BJ (cell line): ENCODE results near the gene MMP24. TPM values are rescaled to one million over a fixed set of nuclear protein-coding genes. Genes with fewer than 3 reads are reported as not detected.
"Not testable (repeated sequence)": the region's sequence is repeated elsewhere in the genome, so short reads cannot be mapped to it uniquely, and the experiment has no call there.

ENCODE experiments used
- CTCF ChIA-PET: fragments of 350-600 bp; formaldehyde crosslinking; extraction: SDS; loops from one replicate; lab custom pipeline; 2021; ENCODE audit warnings: antibody characterized with exemption, inconsistent platforms; lab: Yijun Ruan, JAX
- POLR2A ChIA-PET: fragments of 300-600 bp; sonication (Branson Sonifier 250); formaldehyde crosslinking; extraction: SDS; loops from one replicate; lab custom pipeline; 2021; ENCODE audit warnings: antibody characterized with exemption; lab: Charles Lee
- DNase-seq: peaks from one replicate; pipeline ENCODE4 v3.0.0-alpha.2; 2011; ENCODE audit warnings: low read depth
- H3K27me3 ChIP-seq: 2 replicates; pipeline ENCODE4 v1.6.0; 2011; ENCODE audit warnings: low read length; ENCODE audit not compliant: control insufficient read depth, insufficient read depth
- H3K36me3 ChIP-seq: 2 replicates; pipeline ENCODE4 v1.5.1; 2011; ENCODE audit warnings: low read length; ENCODE audit not compliant: control insufficient read depth, insufficient read depth
- H3K4me3 ChIP-seq: 2 replicates; pipeline ENCODE4 v1.5.1; 2011; ENCODE audit warnings: low read depth, mild to moderate bottlenecking, control low read depth, low read length
- polyA plus RNA-seq: library from polyadenylated mRNA; depleted of rRNA; stranded (reverse); fragments of >200 nt; gene quantifications from 2 replicates; pipeline ENCODE4 v1.2.3, GENCODE V29; 2011
- TF ChIP-seq, protein P1 (sequence below): IDR thresholded peaks from 2 replicates; pipeline ENCODE4 v1.5.1; 2011; ENCODE audit warnings: low read depth, mild to moderate bottlenecking, control low read depth, inconsistent platforms, low read length, moderate library complexity; ENCODE audit not compliant: insufficient read depth

Gene MMP24
- polyA plus RNA-seq, 1 experiment = 2.3 TPM

DNA sequence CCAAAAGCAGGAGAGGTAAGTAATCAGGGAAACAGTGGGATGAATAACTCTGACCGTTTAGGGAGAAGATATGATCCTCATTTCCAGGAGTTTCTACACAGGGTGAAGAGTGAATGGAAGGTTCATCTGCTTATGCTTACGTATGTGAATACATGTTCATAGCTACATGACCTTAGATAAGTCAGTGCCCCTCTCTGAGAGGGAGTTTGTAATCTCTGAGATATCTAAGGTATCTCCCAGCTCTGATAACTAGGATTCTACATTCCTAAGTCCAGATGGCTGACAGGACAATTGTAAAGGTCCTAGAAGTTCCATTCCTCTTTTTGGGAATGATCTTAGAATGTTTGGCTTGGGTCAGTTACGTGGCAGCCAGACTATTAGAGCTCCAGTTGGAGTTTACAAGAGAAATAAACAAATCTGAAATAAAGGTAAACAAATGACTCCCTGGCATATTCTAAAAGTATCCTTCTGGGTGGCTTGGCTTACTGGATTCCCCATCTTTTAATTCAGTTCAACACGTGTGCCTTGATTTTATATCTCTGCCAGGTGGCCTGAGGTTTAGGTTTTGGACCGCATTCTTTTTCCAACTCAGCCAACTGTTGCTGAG is 38.8 kb upstream of the MMP24 start:
- ChIA-PET POLR2A (no interaction called here), CTCF (interaction anchor here (0.6 to 1.0 kb wide), 2 partner anchors 21 to 74 kb away, joined by 3 to 4 read pairs; no protein-coding TSS in a partner anchor)
- H3K36me3 ChIP-seq = no peaks in the 10 kb centered on the region
- TF ChIP-seq, protein P1, sequence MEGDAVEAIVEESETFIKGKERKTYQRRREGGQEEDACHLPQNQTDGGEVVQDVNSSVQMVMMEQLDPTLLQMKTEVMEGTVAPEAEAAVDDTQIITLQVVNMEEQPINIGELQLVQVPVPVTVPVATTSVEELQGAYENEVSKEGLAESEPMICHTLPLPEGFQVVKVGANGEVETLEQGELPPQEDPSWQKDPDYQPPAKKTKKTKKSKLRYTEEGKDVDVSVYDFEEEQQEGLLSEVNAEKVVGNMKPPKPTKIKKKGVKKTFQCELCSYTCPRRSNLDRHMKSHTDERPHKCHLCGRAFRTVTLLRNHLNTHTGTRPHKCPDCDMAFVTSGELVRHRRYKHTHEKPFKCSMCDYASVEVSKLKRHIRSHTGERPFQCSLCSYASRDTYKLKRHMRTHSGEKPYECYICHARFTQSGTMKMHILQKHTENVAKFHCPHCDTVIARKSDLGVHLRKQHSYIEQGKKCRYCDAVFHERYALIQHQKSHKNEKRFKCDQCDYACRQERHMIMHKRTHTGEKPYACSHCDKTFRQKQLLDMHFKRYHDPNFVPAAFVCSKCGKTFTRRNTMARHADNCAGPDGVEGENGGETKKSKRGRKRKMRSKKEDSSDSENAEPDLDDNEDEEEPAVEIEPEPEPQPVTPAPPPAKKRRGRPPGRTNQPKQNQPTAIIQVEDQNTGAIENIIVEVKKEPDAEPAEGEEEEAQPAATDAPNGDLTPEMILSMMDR = no peak
- DNase-seq = no peak
- H3K4me3 ChIP-seq = no peak overlapping the region
- H3K27me3 ChIP-seq = no peaks in the 10 kb centered on the region

DNA sequence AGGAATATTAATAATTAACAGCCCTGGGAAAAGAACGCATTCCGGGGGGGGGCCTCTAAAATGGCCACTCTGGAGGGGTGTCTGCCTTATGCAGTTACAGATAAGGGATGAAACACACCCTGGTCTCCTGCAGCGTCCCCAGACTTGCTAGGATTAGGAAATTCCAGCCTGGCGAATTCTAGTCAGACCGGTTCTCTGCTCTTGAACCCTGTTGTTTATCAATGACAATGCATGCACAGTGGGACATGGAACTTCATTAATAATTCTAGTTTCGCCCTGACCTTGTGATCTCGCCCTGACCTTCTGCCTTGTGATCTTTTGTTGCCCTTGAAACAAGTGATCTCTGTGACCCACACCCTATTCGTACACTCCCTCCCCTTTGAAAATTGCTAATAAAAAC is 37.3 kb upstream of the MMP24 start:
- H3K36me3 ChIP-seq, H3K27me3 ChIP-seq, DNase-seq, H3K4me3 ChIP-seq, POLR2A ChIA-PET: not testable (repeated sequence)
- CTCF ChIA-PET = interaction anchor here (0.9 kb wide), 1 partner anchor 94 kb away, joined by 3 read pairs; no protein-coding TSS in a partner anchor

DNA sequence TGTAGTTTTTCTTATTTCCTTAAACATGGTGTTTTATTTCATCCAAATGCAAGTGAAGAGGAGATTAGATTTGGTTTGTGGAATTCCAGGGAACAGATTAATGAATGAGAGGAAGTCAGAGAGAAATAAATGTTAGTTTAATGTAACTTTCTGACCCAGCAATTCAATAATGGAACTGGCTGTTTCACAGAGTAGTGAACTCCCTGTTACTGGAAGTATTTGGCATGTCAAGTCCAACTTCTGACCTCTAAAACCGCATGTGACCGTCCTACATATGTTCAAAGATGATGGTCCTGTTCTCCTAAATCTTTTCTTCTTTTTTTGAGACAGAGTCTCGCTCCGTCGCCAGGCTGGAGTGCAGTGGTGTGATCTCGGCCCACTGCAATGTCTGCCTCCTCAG is 35.9 kb upstream of the MMP24 start:
- Histone ChIP-seq H3K27me3 (no peaks in the 10 kb centered on the region), H3K36me3 (no peaks in the 10 kb centered on the region), H3K4me3 (no peak overlapping the region)
- POLR2A ChIA-PET = no interaction called here
- CTCF ChIA-PET = no interaction called here
- no peak for DNase-seq
- TF ChIP-seq, protein P1 = no peak

DNA sequence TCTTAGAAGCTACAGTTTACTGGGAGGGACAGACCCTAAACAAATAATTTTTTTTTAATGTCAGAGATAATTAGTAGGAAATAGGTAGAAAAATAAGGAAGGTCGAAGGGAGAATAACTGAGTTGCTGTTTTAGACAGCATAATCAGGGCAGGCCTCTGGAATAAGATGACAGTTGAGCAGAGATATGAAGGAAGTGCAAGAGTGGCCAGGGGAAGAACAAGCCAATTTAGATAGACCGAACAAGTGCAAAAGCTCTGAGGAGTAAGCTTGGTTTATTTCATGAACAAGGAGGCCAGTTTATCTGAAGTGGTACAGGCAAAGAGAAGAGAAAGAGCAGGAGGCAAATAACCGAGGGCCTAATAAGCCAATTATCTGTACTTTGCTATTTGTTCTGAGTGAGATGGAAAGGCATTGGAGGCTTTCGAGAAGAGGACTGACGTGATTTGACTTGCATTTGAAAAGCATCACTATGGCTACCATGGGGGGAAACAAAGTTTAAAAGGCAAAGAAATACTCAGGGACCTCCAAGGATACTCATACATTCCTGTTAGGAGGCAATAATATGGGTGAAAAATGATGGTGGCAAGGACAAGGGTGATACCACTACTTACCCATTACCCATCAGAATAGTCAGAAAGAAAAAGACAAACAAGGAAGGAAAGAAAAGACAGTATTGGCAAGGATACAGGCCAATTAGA is 34.9 kb upstream of the MMP24 start:
- DNase-seq = no peak
- H3K27me3 ChIP-seq = no peaks in the 10 kb centered on the region
- ChIA-PET POLR2A (no interaction called here), CTCF (no interaction called here)
- TF ChIP-seq, protein P1 = no peak
- no peak overlapping the region for H3K4me3 ChIP-seq
- no peaks in the 10 kb centered on the region for H3K36me3 ChIP-seq

DNA sequence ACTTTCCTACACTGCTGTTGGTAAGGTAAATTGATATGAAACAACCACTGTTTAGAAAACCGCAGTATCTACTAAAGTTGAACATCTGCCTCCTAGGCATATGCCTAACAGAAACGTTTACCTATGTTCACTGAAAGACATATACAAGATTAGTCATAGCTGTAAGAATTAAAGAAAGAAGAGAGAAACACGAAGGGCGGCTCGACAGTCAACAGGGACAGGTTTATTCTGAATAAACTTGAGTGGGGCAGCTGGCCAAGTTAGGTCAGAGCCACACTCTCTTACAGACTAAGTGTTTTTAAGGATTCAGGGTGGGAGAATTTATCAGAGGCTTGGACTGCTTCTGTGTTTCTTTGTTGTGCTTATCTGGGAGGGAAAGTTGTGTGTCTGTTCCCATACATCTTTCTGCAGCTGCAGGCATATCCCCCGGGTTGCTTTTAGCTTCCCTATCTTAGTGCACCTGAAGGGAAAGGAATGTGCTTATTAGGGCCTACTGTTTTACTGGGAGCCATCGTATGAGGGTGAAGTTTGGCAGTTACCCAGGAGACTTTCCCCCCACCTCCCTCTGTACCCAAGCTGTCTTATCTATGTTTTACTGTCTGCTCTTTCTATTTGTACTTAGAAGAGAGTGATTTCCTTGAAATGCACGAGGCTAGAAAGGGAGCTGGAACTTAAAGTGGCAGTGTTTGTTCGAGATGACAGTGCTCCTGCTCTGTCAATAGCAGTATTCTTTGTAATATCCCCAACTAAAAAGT is 34.2 kb upstream of the MMP24 start:
- TF ChIP-seq, protein P1 = no peak
- ChIA-PET CTCF (no interaction called here), POLR2A (no interaction called here)
- Histone ChIP-seq H3K36me3 (no peaks in the 10 kb centered on the region), H3K4me3 (no peak overlapping the region), H3K27me3 (no peaks in the 10 kb centered on the region)
- no peak for DNase-seq

DNA sequence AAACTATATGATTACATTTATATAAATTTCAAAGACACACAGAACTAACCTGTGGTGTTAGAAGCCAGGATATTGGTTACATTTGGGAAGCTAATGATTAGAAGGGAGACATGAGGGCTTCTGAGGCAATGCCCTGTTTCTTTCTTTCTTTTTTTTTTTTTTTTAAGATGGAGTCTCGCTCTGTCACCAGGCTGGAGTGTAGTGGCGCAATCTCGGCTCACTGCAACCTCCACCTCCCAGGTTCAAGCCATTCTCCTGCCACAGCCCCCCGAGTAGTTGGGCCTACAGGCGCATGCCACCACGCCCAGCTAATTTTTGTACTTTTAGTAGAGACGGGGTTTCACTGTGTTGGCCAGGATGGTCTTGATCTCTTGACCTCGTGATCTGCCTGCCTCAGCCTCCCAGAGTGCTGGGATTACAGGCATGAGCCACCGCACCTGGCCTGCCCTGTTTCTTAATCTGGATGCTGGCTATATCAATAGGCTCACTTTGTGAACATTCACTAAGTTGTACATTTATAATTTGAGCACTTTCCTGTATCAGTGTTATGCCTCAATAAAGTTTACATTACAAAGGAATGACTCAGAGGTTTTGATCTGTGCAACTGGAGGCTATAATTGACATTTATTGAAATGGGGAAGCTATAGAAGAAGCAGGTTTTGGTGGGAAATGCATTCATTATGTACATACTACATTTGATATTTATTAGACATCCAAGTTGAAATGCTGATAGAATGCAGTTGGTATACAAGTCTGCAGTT is 33.3 kb upstream of the MMP24 start:
- DNase-seq, H3K27me3 ChIP-seq, H3K36me3 ChIP-seq, H3K4me3 ChIP-seq, POLR2A ChIA-PET: not testable (repeated sequence)
- CTCF ChIA-PET = interaction anchor here (0.7 to 1.7 kb wide), 5 partner anchors 16 to 344 kb away, joined by 3 to 5 read pairs (median 4); partner anchors contain the start of gene EDEM2
